A673 (cell line): ENCODE results near the gene CCDC92.

Experiments used
- EZH2 ChIP-seq: fragments of 200-600 bp; sonication (generic); IDR thresholded peaks from 2 replicates; pipeline ENCODE4 v1.6.1; 2017; ENCODE audit warnings: borderline replicate concordance, low read depth, mild to moderate bottlenecking, mixed read lengths, antibody characterized with exemption, low read length; ENCODE audit not compliant: poor library complexity, severe bottlenecking
- TF ChIP-seq, protein P1 (sequence below): fragments of 300-800, 200-600 bp; sonication (generic); conservative IDR thresholded peaks from 2 replicates; pipeline ENCODE4 v1.5.1; 2017; ENCODE audit warnings: low read depth, mild to moderate bottlenecking, antibody characterized with exemption, low read length, moderate library complexity, mixed read lengths

DNA sequence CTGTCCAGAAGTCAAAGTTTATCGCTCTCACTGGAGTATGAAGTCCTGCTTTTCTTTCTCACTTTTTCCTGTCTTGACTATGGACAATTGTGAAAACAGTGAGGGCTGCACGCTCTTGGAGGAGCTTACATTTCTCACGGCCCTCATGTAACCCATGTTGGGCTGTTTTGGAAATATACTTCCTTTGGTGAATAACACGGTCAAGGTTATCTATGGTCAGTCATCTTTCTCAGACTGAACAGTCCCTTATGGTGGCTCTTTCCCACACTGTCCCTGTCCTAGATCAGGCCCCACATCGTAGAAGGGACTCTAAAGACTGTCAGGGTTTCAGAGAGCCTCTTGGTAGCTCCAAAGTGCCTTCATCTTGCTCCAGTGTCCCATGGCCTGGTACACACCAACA is 7.2 kb downstream of the CCDC92 start:
- TF ChIP-seq, protein P1, sequence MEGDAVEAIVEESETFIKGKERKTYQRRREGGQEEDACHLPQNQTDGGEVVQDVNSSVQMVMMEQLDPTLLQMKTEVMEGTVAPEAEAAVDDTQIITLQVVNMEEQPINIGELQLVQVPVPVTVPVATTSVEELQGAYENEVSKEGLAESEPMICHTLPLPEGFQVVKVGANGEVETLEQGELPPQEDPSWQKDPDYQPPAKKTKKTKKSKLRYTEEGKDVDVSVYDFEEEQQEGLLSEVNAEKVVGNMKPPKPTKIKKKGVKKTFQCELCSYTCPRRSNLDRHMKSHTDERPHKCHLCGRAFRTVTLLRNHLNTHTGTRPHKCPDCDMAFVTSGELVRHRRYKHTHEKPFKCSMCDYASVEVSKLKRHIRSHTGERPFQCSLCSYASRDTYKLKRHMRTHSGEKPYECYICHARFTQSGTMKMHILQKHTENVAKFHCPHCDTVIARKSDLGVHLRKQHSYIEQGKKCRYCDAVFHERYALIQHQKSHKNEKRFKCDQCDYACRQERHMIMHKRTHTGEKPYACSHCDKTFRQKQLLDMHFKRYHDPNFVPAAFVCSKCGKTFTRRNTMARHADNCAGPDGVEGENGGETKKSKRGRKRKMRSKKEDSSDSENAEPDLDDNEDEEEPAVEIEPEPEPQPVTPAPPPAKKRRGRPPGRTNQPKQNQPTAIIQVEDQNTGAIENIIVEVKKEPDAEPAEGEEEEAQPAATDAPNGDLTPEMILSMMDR: no peak
- TF ChIP-seq EZH2: no peak
